HEK293 (cell line): ENCODE measurements around the gene F10.

Experiments
- ATF2 ChIP-seq: fragments of 450-650 bp; formaldehyde crosslinking; IDR thresholded peaks from 2 replicates; pipeline ENCODE4 v1.5.1; 2016; ENCODE audit warnings: missing biosample characterization, missing genetic modification characterization, low read depth
- PRDM10 ChIP-seq: fragments of 450-650 bp; formaldehyde crosslinking; IDR thresholded peaks from 2 replicates; pipeline ENCODE4 v1.5.1; 2016; ENCODE audit warnings: missing biosample characterization, missing genetic modification characterization
- ZNF350 ChIP-seq: fragments of 450-650 bp; formaldehyde crosslinking; IDR thresholded peaks from 2 replicates; pipeline ENCODE4 v1.5.0; 2017; ENCODE audit warnings: missing biosample characterization, mild to moderate bottlenecking, missing genetic modification characterization
- ZNF610 ChIP-seq: fragments of 450-650 bp; formaldehyde crosslinking; IDR thresholded peaks from 2 replicates; pipeline ENCODE4 v1.5.1; 2016; ENCODE audit warnings: missing biosample characterization, missing genetic modification characterization, borderline replicate concordance

DNA sequence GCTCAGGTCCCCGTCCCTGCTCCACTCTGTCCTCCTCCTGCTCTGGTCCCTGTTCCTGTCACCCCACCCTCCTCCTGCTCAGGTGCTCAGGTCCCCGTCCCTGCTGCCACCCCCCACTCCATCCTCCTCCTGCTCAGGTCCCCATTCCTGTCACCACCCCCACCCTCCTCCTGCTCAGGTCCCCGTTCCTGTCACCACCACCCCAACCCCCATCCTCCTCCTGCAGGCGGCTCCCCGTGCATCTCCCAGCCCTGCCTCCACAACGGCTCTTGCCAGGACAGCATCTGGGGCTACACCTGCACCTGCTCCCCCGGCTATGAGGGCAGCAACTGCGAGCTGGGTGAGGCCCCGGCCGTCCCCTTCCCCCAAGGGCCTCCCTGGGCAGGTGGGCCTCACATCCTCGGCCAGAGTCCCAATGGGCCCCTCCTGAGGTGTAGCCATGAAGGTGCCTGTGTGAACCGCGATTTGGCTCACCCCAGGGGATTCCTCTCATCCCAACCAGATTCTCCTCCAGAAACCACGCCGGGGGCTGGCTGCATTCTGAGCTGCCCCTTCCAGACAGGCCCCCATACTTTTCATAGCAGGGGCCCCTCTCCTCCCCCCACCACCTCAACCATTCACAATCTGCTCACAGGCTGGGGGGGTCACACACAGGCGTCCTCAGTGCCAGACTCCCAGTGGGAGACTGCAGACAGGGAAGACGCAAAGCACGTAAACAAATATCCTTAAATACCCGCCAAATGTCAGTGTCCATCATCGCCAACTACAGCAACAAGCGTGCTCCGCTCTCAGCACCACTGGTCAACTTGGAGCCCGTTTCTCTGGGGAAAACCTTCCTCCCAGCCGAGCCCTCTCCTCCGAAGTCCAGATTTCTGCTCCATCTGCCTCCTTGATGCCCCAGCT, 40.4 kb downstream of the F10 start:
- no peak for TF ChIP-seq ZNF350 (tag by site-specific recombination)
- TF ChIP-seq ZNF610 (tag by site-specific recombination), result no peak
- TF ChIP-seq ATF2, result no peak
- TF ChIP-seq PRDM10, result no peak
